T-helper 2 cell treated with Interferon-gamma antibody and Interleukin-4, amounts not matched to agents 5 μg/mL and 100 μg/mL, for 36 hours (primary cell): Measurements from ENCODE around the gene RSPO1.

Experiments used
- DNase-seq: peaks from one replicate; pipeline ENCODE4 v3.0.0; 2021; ENCODE audit warnings: low spot score
- H3K27ac Mint-ChIP-seq: one replicate; pipeline ENCODE4 v1.8.0; 2021; ENCODE audit warnings: mild to moderate bottlenecking, mixed read lengths
- H3K27me3 Mint-ChIP-seq: one replicate; pipeline ENCODE4 v1.8.0; 2021; ENCODE audit warnings: low read depth, mixed read lengths
- H3K36me3 Mint-ChIP-seq: one replicate; pipeline ENCODE4 v1.8.0; 2021; ENCODE audit warnings: low read depth, mixed read lengths
- H3K4me1 Mint-ChIP-seq: one replicate; pipeline ENCODE4 v1.8.0; 2021; ENCODE audit warnings: low read depth, mixed read lengths
- H3K4me3 Mint-ChIP-seq: one replicate; pipeline ENCODE4 v1.8.0; 2022; ENCODE audit warnings: mild to moderate bottlenecking, moderate library complexity, mixed read lengths
- H3K9me3 Mint-ChIP-seq: one replicate; pipeline ENCODE4 v1.8.0; 2021; ENCODE audit warnings: mixed read lengths

The RSPO1 gene

GRCh38 chr1:37621326-37621870 lies 13.3 kb downstream of the RSPO1 start:
- Mint-ChIP-seq H3K4me3 (no peak overlapping the region), H3K27ac (no peak overlapping the region), H3K4me1 (no peaks in the 10 kb centered on the region), H3K36me3 (no peaks in the 10 kb centered on the region), H3K9me3 (no peaks in the 10 kb centered on the region), H3K27me3 (peaks cover 18% of the 10 kb centered on the region)
- no peak for DNase-seq

GRCh38 chr1:37620707-37621106 lies 14.0 kb downstream of the RSPO1 start:
- Mint-ChIP-seq H3K4me1 (no peaks in the 10 kb centered on the region), H3K9me3 (no peaks in the 10 kb centered on the region), H3K27me3 (peaks cover 18% of the 10 kb centered on the region), H3K36me3 (no peaks in the 10 kb centered on the region), H3K27ac (no peak overlapping the region), H3K4me3 (no peak overlapping the region)
- DNase-seq, result no peak

DNA sequence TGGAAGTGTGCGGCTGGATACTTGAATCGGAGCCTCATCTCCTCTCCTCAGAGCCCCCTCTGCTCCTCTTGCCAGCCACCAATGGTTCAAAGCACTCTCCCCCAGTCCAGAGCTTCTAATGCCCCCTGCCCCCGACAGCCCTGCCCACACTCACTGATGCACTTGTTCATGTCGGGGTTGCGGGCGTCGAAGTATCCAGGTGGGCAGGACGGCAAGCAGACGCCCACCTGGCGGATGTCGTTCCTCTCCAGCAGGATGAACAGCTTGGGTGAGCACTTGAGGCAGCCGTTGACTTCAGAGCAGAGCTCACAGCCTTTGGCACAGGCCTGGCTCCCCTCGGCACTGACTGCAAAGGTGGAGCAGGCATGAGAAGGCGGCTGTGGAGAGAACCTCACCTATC lies 18.4 kb downstream of the RSPO1 start:
- no peak overlapping the region for H3K4me3 Mint-ChIP-seq
- no peaks in the 10 kb centered on the region for H3K36me3 Mint-ChIP-seq
- H3K4me1 Mint-ChIP-seq, result no peaks in the 10 kb centered on the region
- no peak for DNase-seq
- peaks cover 19% of the 10 kb centered on the region for H3K27me3 Mint-ChIP-seq
- H3K27ac Mint-ChIP-seq, result no peak overlapping the region
- H3K9me3 Mint-ChIP-seq, result no peaks in the 10 kb centered on the region

- no peak for DNase-seq
- H3K4me3 Mint-ChIP-seq, result no peak overlapping the region
- no peaks in the 10 kb centered on the region for H3K4me1 Mint-ChIP-seq
- H3K27ac Mint-ChIP-seq, result no peak overlapping the region
- H3K27me3 Mint-ChIP-seq, result peaks cover 19% of the 10 kb centered on the region
- no peaks in the 10 kb centered on the region for H3K36me3 Mint-ChIP-seq
- H3K9me3 Mint-ChIP-seq, result no peaks in the 10 kb centered on the region
These were observed 20.6 kb downstream of the RSPO1 start for GRCh38 chr1:37614105-37614504.

DNA sequence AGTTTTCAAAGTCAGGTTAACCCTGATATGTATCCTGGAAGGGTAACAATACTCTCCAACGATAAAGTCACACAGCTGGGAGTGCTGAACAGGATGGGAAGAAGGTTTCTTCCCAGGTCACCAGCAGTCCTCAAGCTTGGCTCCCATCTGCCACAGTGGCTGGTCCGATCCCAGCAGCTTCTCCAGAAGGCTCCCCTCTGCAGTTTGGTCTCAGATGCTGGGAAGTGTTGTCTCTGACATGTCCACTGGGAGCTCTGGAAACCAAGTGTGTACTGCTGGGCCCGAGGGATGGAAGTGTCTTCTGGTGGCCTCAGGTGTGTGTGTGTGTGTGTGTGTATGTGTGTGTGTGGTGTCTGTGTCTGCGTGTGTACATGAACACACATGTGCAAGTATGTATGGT lies 22.5 kb downstream of the RSPO1 start:
- Mint-ChIP-seq H3K36me3 (no peaks in the 10 kb centered on the region), H3K4me1 (no peaks in the 10 kb centered on the region), H3K27me3 (peaks cover 10% of the 10 kb centered on the region), H3K27ac (no peak overlapping the region), H3K4me3 (no peak overlapping the region), H3K9me3 (no peaks in the 10 kb centered on the region)
- no peak for DNase-seq

GRCh38 chr1:37609994-37610393 lies 24.7 kb downstream of the RSPO1 start:
- H3K27ac Mint-ChIP-seq, result no peak overlapping the region
- H3K9me3 Mint-ChIP-seq, result no peaks in the 10 kb centered on the region
- H3K27me3 Mint-ChIP-seq, result peaks cover 3% of the 10 kb centered on the region
- H3K36me3 Mint-ChIP-seq, result no peaks in the 10 kb centered on the region
- no peaks in the 10 kb centered on the region for H3K4me1 Mint-ChIP-seq
- DNase-seq, result no peak
- no peak overlapping the region for H3K4me3 Mint-ChIP-seq

DNA sequence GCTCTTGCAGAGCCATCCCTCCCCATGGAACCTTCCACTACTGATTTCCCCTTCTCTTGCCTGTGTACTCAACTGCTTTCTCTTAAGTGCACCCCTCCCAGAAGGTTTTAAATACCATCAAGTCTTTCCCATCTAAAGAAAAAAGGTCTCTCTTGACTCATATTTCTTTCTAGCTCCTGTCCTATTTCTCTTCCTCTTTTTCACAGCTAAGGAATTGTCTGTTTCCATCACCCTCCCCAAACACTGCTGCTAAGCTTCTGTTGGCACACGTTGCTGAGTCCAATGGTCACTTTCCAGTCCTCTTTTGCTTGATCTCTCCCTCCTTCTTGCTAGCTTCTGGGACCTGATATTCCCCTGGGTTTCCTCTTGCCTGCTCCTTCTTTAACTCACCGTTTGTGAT lies 25.7 kb downstream of the RSPO1 start:
- Mint-ChIP-seq H3K4me3 (no peak overlapping the region), H3K27ac (no peak overlapping the region), H3K4me1 (no peaks in the 10 kb centered on the region), H3K27me3 (peaks cover 7% of the 10 kb centered on the region), H3K36me3 (no peaks in the 10 kb centered on the region), H3K9me3 (no peaks in the 10 kb centered on the region)
- DNase-seq, result no peak

- H3K27me3 Mint-ChIP-seq, result peaks cover 12% of the 10 kb centered on the region
- H3K4me1 Mint-ChIP-seq, result peaks cover 3% of the 10 kb centered on the region
- no peak overlapping the region for H3K27ac Mint-ChIP-seq
- H3K4me3 Mint-ChIP-seq, result no peak overlapping the region
- no peaks in the 10 kb centered on the region for H3K9me3 Mint-ChIP-seq
- no peak for DNase-seq
- no peaks in the 10 kb centered on the region for H3K36me3 Mint-ChIP-seq
These were observed 28.0 kb downstream of the RSPO1 start for GRCh38 chr1:37606481-37607263.

GRCh38 chr1:37605806-37606474 lies 28.8 kb downstream of the RSPO1 start:
- Mint-ChIP-seq H3K27ac (no peak overlapping the region), H3K27me3 (peaks cover 13% of the 10 kb centered on the region), H3K4me3 (no peak overlapping the region)

DNA sequence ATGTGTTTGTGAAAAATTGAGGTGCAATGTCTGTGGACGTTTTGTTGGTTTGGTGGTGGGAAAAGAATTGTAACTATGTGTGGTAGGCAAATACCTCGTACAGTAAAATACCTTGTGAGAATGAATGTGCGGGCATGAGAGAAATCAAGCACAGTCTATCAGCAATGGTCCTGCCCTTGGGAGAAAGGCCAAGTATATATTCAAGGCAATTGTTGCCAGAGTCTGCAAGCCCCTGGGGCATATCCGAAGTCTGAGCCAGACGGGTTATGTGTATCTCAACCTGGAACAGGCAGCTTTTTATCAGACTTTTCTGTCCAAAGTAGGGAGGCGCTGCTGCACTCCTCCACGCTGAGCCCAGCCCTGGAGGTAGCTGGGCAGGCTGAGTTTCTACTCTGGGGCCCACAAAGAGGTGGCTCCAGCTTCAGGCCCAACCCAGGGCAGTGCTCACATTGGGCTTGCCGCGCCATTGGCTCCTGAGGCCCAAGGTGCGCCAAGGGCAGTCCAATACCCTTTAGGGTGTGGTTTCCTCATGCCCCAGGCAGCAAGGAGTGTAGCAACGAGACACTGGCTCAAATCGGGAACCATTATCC lies 29.5 kb downstream of the RSPO1 start:
- H3K4me1 Mint-ChIP-seq, result peaks cover 3% of the 10 kb centered on the region
- no peak overlapping the region for H3K27ac Mint-ChIP-seq
- H3K9me3 Mint-ChIP-seq, result no peaks in the 10 kb centered on the region
- H3K36me3 Mint-ChIP-seq, result no peaks in the 10 kb centered on the region
- no peak overlapping the region for H3K4me3 Mint-ChIP-seq
- H3K27me3 Mint-ChIP-seq, result peaks cover 13% of the 10 kb centered on the region
- DNase-seq, result no peak

More at GRCh38 chr1:37605806-37606474, 28.8 kb downstream of the RSPO1 start:
- H3K4me1 Mint-ChIP-seq, result peaks cover 3% of the 10 kb centered on the region
- H3K9me3 Mint-ChIP-seq, result no peaks in the 10 kb centered on the region
- DNase-seq, result no peak
- H3K36me3 Mint-ChIP-seq, result no peaks in the 10 kb centered on the region

GRCh38 chr1:37602750-37603694 lies 31.7 kb downstream of the RSPO1 start:
- no peak overlapping the region for H3K27ac Mint-ChIP-seq
- no peak for DNase-seq
- peaks cover 16% of the 10 kb centered on the region for H3K27me3 Mint-ChIP-seq
- H3K36me3 Mint-ChIP-seq, result no peaks in the 10 kb centered on the region
- H3K4me3 Mint-ChIP-seq, result no peak overlapping the region
- no peaks in the 10 kb centered on the region for H3K9me3 Mint-ChIP-seq
- peaks cover 3% of the 10 kb centered on the region for H3K4me1 Mint-ChIP-seq

- Mint-ChIP-seq H3K9me3 (no peaks in the 10 kb centered on the region), H3K4me3 (no peak overlapping the region), H3K36me3 (no peaks in the 10 kb centered on the region), H3K27me3 (peaks cover 17% of the 10 kb centered on the region), H3K27ac (no peak overlapping the region), H3K4me1 (peaks cover 3% of the 10 kb centered on the region)
- DNase-seq, result no peak
These were observed 33.3 kb downstream of the RSPO1 start for GRCh38 chr1:37601441-37601840.

GRCh38 chr1:37599940-37600339 lies 34.8 kb downstream of the RSPO1 start:
- Mint-ChIP-seq H3K4me3 (no peak overlapping the region), H3K27me3 (peaks cover 17% of the 10 kb centered on the region), H3K4me1 (peaks cover 10% of the 10 kb centered on the region), H3K9me3 (no peaks in the 10 kb centered on the region), H3K27ac (no peak overlapping the region), H3K36me3 (no peaks in the 10 kb centered on the region)
- DNase-seq, result no peak
